NCI-H526 treated with DMSO at 0.1 percent for 48 hours (cell line): ENCODE results near the gene MAZ.

Source experiments
- DNase-seq: peaks from one replicate; lab custom pipeline; 2025; lab: John Stamatoyannopoulos, UW

Gene MAZ

DNA sequence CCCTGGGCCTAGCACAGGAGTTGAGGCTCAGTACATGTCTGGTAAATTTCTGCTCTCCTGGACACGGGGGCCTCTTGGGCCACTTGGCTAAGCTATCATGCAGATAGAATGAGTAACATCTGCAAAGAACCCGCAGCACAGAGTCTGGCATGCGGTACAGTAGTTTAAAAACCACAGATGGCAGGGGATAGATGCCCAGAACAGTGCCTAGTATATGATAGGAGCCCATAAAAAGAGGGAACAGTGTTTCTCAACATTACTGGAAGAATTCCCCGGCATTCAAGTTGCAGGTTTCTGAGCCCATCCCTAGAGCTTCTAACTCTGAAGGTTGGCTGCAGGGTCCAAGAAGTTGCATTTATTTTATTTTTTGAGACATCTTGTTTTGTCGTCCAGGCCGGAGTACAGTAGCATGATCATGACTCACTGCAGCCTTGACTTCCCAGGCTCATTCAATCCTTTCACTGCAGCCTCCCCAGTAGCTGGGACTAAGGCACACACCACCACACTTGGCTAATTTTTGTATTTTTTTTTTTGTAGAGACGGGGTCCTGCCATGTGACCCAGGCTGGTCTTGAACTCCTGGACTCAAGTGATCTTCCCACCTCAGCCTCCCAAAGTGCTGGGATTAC lies 50.9 kb downstream of the MAZ start:
- no peak for DNase-seq

DNA sequence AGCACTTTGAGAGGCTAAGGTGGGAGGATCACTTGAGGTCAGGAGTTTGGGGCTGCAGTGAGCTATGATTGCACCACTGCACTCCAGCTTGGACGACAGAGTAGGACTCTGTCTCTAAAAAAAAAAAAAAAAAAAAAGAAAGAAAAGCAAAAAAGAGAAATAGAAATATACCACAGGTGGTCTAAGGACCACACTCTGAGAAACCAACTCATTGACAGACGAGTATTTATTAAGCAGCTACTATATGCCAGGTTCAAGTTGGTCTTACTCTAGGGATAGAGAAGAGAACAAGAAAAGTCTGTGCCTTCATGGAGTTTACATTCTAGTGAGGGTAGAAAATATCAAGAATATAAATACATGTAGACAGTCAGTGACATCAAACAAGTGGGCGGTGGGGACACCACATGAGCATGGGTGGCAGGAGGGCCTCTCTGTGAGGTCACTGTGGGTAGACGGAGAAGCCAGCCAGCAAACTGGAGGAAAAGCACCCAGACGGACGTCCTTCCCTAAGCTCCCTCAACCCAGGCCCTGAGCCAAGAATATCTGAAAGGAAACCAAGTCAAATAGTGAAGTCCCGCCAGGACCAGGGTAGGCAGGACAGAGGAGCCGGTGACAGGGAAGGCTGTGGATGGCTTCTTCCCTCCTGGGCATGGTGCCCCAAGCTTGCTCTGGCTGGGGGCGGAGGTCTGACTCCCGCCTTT lies 52.0 kb downstream of the MAZ start:
- no peak for DNase-seq

DNA sequence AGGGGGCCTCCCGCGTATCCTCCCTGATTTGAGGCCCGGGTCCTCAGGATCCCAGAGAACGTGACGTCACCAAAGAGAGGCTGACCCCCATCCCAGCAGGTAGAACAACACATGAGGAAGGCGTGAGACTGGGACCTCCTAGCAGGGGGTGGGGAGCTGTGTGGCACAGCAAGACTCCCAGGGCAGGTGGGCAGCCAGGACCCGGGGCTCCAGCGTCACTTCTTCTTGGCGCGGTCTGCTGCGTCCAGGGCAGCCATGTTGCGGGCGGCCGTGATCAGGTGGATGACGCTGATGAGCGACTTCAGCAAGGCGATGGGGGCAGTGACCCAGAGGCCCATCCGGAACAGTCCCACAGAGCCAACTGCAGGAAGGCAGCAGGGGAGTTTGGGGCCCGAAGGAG lies 52.6 kb downstream of the MAZ start:
- DNase-seq: no peak

DNA sequence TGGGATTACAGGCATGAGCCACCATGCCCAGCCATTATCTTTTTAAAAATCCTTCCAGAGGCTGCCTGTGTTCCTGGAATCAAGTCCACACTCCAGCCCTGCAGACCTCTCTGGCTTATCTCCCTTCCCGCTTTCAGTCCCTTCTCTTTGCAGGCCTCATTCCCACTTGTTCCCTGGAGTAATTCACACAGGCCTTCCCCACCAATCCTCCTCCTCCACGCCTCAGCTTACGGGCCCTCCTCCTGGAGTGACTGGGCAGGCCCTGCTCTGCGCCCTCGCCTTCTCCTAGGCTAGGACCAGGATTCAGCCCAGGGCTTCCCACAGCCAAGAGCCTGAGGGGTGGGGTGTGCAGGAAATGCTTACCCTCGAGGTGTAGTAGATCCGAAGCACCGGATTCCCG lies 53.9 kb downstream of the MAZ start:
- no peak for DNase-seq
